Measurements from ENCODE around the gene PRKCH.

DNA sequence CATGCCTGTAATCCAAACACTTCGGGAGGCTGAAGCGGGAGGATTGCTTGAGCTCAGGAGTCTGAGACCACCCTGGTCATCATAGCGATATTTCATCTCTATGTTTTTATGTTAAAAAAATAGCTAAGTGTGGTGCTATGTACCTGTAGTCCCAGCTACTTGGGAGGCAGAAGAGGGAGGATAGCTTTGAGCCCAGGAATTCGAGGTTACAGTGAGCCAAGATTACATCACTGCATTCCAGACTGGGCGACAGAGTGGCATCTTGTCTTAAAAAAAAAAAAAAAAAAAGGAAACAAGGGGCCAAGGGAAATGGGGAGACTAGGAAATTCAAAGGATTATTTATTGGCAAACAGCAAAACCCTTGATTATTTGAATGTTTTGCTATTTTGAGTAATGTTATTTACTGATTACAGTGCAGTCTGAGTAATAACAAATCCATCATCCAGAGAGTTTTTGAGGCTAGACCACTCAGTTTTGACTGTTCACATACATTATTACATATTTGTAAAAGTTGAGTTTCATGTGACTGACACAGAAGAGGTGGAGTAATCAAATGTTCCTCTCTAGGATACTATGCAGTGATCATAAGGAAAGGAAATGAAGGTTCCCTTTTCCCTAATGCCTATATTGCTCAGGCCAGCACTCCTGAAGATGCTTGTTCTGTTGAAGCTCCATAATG is 40.8 kb downstream of the PRKCH start:
- TF ChIP-seq POLR2AphosphoS5 (IDR thresholded peaks at IDR 0.05; ENCODE audit: low read depth, low read length) = no peak
- no peak for TF ChIP-seq SIN3A (IDR thresholded peaks at IDR 0.05; ENCODE audit: borderline replicate concordance, insufficient read depth, low read length)
